ENCODE data around the gene TPSAB1.

- TF ChIP-seq POLR2A (IDR thresholded peaks at IDR 0.05), result no peak
- TF ChIP-seq, protein P1, sequence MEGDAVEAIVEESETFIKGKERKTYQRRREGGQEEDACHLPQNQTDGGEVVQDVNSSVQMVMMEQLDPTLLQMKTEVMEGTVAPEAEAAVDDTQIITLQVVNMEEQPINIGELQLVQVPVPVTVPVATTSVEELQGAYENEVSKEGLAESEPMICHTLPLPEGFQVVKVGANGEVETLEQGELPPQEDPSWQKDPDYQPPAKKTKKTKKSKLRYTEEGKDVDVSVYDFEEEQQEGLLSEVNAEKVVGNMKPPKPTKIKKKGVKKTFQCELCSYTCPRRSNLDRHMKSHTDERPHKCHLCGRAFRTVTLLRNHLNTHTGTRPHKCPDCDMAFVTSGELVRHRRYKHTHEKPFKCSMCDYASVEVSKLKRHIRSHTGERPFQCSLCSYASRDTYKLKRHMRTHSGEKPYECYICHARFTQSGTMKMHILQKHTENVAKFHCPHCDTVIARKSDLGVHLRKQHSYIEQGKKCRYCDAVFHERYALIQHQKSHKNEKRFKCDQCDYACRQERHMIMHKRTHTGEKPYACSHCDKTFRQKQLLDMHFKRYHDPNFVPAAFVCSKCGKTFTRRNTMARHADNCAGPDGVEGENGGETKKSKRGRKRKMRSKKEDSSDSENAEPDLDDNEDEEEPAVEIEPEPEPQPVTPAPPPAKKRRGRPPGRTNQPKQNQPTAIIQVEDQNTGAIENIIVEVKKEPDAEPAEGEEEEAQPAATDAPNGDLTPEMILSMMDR (IDR thresholded peaks at IDR 0.05), result no peak
Measured at GRCh38 chr16:1263591-1264344, 23.3 kb downstream of the TPSAB1 start.

All from prostate gland (tissue), 2 donors.